Epithelial cell of proximal tubule (primary cell): ENCODE results near the gene HDDC3. TPM values are rescaled to one million over a fixed set of nuclear protein-coding genes. Genes with fewer than 3 reads are reported as not detected.

Experiments used
- DNase-seq: peaks from one replicate; pipeline ENCODE4 v3.0.0-alpha.2; 2011; ENCODE audit warnings: low read depth
- H3K4me3 ChIP-seq: 2 replicates; pipeline ENCODE4 v1.5.1; 2011; ENCODE audit warnings: low read depth, mild to moderate bottlenecking, low read length
- CTCF ChIP-seq: conservative IDR thresholded peaks from 2 replicates; pipeline ENCODE4 v1.5.1; 2012; ENCODE audit warnings: low read depth, mild to moderate bottlenecking, low read length
- total RNA-seq: library from RNA; depleted of rRNA; stranded (reverse); fragments of >200 nt; gene quantifications from 2 replicates; pipeline ENCODE4 v1.2.3, GENCODE V29; 2015

Gene HDDC3
- total RNA-seq, 1 donor from 2014 or later, result 28.5 TPM

- peak overlapping the region; percentile 84 for H3K4me3 ChIP-seq
- no peak for TF ChIP-seq CTCF
- DNase-seq, result no peak
Observed at GRCh38 chr15:90957791-90958190, 25.4 kb upstream of the HDDC3 start.

GRCh38 chr15:90957031-90957790, 24.9 kb upstream of the HDDC3 start:
- peak; percentile 3 for TF ChIP-seq CTCF
- DNase-seq, result no peak
- H3K4me3 ChIP-seq, result peak overlapping the region; percentile 84

- DNase-seq, result no peak
- peak overlapping the region; percentile 84 for H3K4me3 ChIP-seq
- peak; percentile 95 for TF ChIP-seq CTCF
Observed at GRCh38 chr15:90956274-90957030, 24.1 kb upstream of the HDDC3 start.

- H3K4me3 ChIP-seq, result peak overlapping the region; percentile 84
- DNase-seq, result no peak
- TF ChIP-seq CTCF, result no peak
Observed at GRCh38 chr15:90955624-90956273, 23.4 kb upstream of the HDDC3 start.

- DNase-seq, result no peak
- TF ChIP-seq CTCF, result no peak
Observed at GRCh38 chr15:90954712-90955623, 22.6 kb upstream of the HDDC3 start, which contains the start of gene RCCD1. TSS of gene RCCD1 (plus strand) at chr15:90954884. CDS start at chr15:90956735, 1,851 bp downstream.

More at GRCh38 chr15:90954712-90955623, 22.6 kb upstream of the HDDC3 start, which contains the start of gene RCCD1:
- peak within 1 kb of the TSS; percentile 84 for H3K4me3 ChIP-seq
